GM18951 (cell line): ENCODE measurements around the gene CRABP2.

Source experiments
- POLR2A ChIP-seq: IDR thresholded peaks from 4 replicates; pipeline ENCODE4 v1.6.1; 2011; ENCODE audit warnings: mild to moderate bottlenecking; ENCODE audit not compliant: insufficient read length, insufficient read depth; ENCODE audit errors: extremely low read depth
- in situ Hi-C: fragments of 300-500 bp; cut with MboI; formaldehyde crosslinking; loops from one replicate; pipeline ENCODE4 v1.12.0; 2022; ENCODE audit warnings: low sequenced_read_pairs, mixed read lengths, inconsistent platforms; ENCODE audit not compliant: unreplicated experiment

CRABP2 gene

GRCh38 chr1:156698995-156699394, 6.4 kb downstream of the CRABP2 start:
- in situ Hi-C loops = loop anchor here (25.0 kb wide), 1 partner anchor 163 kb away; the partner anchor contains the start of genes INSRR and NTRK1
- no peak for TF ChIP-seq POLR2A

- in situ Hi-C loops = loop anchor here (25.0 kb wide), 1 partner anchor 165 kb away; the partner anchor contains the start of genes INSRR and NTRK1
- TF ChIP-seq POLR2A = no peak
Observed at GRCh38 chr1:156697481-156697880, 7.9 kb downstream of the CRABP2 start.

- in situ Hi-C loops = loop anchor here (25.0 kb wide), 1 partner anchor 166 kb away; the partner anchor contains the start of genes INSRR and NTRK1
- no peak for TF ChIP-seq POLR2A
Observed at GRCh38 chr1:156696755-156697154, 8.6 kb downstream of the CRABP2 start.

- in situ Hi-C loops = loop anchor here (25.0 kb wide), 1 partner anchor 168 kb away; the partner anchor contains the start of genes INSRR and NTRK1
- no peak for TF ChIP-seq POLR2A
Observed at GRCh38 chr1:156694690-156694962, 10.8 kb downstream of the CRABP2 start.

- TF ChIP-seq POLR2A = no peak
- in situ Hi-C loops = loop anchor here (25.0 kb wide), 1 partner anchor 168 kb away; the partner anchor contains the start of genes INSRR and NTRK1
Observed at GRCh38 chr1:156693848-156694689, 11.3 kb downstream of the CRABP2 start.

- in situ Hi-C loops = loop anchor here (25.0 kb wide), 1 partner anchor 169 kb away; the partner anchor contains the start of genes INSRR and NTRK1
- no peak for TF ChIP-seq POLR2A
Observed at GRCh38 chr1:156692925-156693847, 12.2 kb downstream of the CRABP2 start.

GRCh38 chr1:156692441-156692924, 12.9 kb downstream of the CRABP2 start:
- no peak for TF ChIP-seq POLR2A
- in situ Hi-C loops = loop anchor here (25.0 kb wide), 1 partner anchor 170 kb away; the partner anchor contains the start of genes INSRR and NTRK1

- no peak for TF ChIP-seq POLR2A
- in situ Hi-C loops = loop anchor here (25.0 kb wide), 1 partner anchor 170 kb away; the partner anchor contains the start of genes INSRR and NTRK1
Observed at GRCh38 chr1:156691665-156692440, 13.5 kb downstream of the CRABP2 start.

GRCh38 chr1:156691191-156691590, 14.2 kb downstream of the CRABP2 start:
- in situ Hi-C loops = loop anchor here (25.0 kb wide), 1 partner anchor 171 kb away; the partner anchor contains the start of genes INSRR and NTRK1
- TF ChIP-seq POLR2A = no peak

GRCh38 chr1:156690675-156691036, 14.7 kb downstream of the CRABP2 start:
- in situ Hi-C loops = loop anchor here (25.0 kb wide), 1 partner anchor 172 kb away; the partner anchor contains the start of genes INSRR and NTRK1
- TF ChIP-seq POLR2A = no peak

GRCh38 chr1:156689953-156690674, 15.3 kb downstream of the CRABP2 start:
- in situ Hi-C loops = loop anchor here (25.0 kb wide), 1 partner anchor 172 kb away; the partner anchor contains the start of genes INSRR and NTRK1
- TF ChIP-seq POLR2A = no peak
